Activated CD4-positive, alpha-beta T cell treated with anti-CD3 and anti-CD28 coated beads, Interleukin-2, amount 10 ng/mL, durations not matched to agents 7 days and 5 days (primary cell): ENCODE data around the gene TLR8. TPM values are rescaled to one million over a fixed set of nuclear protein-coding genes. Genes with fewer than 3 reads are reported as not detected.

ENCODE experiments used
- CTCF ChIA-PET: fragments of 350-600 bp; sonication (Branson Sonifier 250); formaldehyde crosslinking; loops from one replicate; lab custom pipeline; 2021; ENCODE audit warnings: antibody characterized with exemption; lab: Charles Lee
- POLR2A ChIA-PET: fragments of 350-600 bp; sonication (Branson Sonifier 250); formaldehyde crosslinking; loops from one replicate; lab custom pipeline; 2021; ENCODE audit warnings: antibody characterized with exemption; lab: Charles Lee
- DNase-seq: peaks from one replicate; pipeline ENCODE4 v3.0.0-alpha.2; 2020
- H3K27ac Mint-ChIP-seq: one replicate; pipeline ENCODE4 v1.8.0; 2021; ENCODE audit warnings: mild to moderate bottlenecking, moderate library complexity, mixed read lengths
- H3K27me3 Mint-ChIP-seq: one replicate; pipeline ENCODE4 v1.8.0; 2021; ENCODE audit warnings: mixed read lengths
- H3K36me3 Mint-ChIP-seq: one replicate; pipeline ENCODE4 v1.8.0; 2021; ENCODE audit warnings: low read depth, mixed read lengths
- H3K4me1 Mint-ChIP-seq: one replicate; pipeline ENCODE4 v1.8.0; 2021; ENCODE audit warnings: mixed read lengths
- H3K4me3 Mint-ChIP-seq: one replicate; pipeline ENCODE4 v1.8.0; 2021; ENCODE audit warnings: mild to moderate bottlenecking, moderate library complexity, mixed read lengths
- H3K9me3 Mint-ChIP-seq: one replicate; pipeline ENCODE4 v1.8.0; 2021; ENCODE audit warnings: mixed read lengths
- total RNA-seq, 2 experiments: library from RNA; stranded (reverse); gene quantifications; one replicate each; pipeline ENCODE4 v1.2.3, GENCODE V29; 2021

The TLR8 gene
- total RNA-seq, 2 experiments from 2014 or later = not detected

DNA sequence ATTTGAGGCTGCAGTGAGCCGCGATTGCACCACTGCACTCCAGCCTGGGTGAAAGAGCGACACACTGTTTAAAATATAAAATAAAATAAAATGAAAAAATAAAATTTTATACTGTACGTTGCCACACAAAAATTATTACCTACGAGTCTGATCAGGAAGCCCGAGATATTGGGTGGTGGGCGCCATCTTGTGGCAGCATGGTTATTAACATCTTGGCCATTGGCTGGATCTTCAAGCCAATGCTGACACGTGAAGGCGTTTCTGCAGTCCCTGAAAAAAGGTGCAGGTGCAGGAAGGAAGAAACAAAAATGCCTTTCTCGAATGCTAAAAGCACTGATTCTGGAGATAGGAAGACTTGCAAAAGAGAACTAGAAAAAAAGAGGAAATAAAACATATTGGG is 4.9 kb upstream of the TLR8 start:
- no peak overlapping the region for H3K27ac Mint-ChIP-seq
- no peaks in the 10 kb centered on the region for H3K9me3 Mint-ChIP-seq
- peaks cover 7% of the 10 kb centered on the region for H3K27me3 Mint-ChIP-seq
- CTCF ChIA-PET = interaction anchor here (0.9 to 2.2 kb wide), 2 partner anchors 26 to 86 kb away, joined by 3 to 10 read pairs; no protein-coding TSS in a partner anchor
- no peaks in the 10 kb centered on the region for H3K36me3 Mint-ChIP-seq
- DNase-seq = peak; percentile 75
- H3K4me1 Mint-ChIP-seq = peaks cover 7% of the 10 kb centered on the region
- POLR2A ChIA-PET = no interaction called here
- H3K4me3 Mint-ChIP-seq = no peak overlapping the region

DNA sequence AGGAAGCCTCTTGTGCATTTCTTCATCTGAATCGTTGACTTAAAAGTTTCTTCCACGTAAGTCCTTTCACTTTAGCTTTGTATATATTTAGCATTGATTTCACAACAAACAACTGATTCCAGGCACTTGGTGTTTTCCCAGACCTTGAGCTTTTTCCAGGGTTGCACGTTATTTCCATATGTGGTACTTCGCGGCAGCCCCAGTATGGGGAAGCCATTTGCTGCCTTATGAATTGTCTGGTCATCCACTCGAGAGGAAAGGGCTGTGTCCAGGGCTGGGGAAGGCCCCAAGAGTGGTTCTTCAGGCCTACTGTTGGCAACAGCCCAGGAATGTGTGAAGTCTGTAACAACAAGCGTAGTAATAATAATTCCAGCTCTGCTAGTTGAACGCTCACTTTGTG is 2.8 kb upstream of the TLR8 start:
- no peaks in the 10 kb centered on the region for H3K9me3 Mint-ChIP-seq
- peaks cover 7% of the 10 kb centered on the region for H3K27me3 Mint-ChIP-seq
- DNase-seq = no peak
- POLR2A ChIA-PET = interaction anchor here (0.6 kb wide), 1 partner anchor 597 kb away, joined by 5 read pairs; no protein-coding TSS in a partner anchor
- no peaks in the 10 kb centered on the region for H3K36me3 Mint-ChIP-seq
- no peak overlapping the region for H3K27ac Mint-ChIP-seq
- CTCF ChIA-PET = interaction anchor here (1.1 kb wide), 1 partner anchor 89 kb away, joined by 3 read pairs; no protein-coding TSS in a partner anchor
- H3K4me3 Mint-ChIP-seq = no peak overlapping the region
- peaks cover 7% of the 10 kb centered on the region for H3K4me1 Mint-ChIP-seq

DNA sequence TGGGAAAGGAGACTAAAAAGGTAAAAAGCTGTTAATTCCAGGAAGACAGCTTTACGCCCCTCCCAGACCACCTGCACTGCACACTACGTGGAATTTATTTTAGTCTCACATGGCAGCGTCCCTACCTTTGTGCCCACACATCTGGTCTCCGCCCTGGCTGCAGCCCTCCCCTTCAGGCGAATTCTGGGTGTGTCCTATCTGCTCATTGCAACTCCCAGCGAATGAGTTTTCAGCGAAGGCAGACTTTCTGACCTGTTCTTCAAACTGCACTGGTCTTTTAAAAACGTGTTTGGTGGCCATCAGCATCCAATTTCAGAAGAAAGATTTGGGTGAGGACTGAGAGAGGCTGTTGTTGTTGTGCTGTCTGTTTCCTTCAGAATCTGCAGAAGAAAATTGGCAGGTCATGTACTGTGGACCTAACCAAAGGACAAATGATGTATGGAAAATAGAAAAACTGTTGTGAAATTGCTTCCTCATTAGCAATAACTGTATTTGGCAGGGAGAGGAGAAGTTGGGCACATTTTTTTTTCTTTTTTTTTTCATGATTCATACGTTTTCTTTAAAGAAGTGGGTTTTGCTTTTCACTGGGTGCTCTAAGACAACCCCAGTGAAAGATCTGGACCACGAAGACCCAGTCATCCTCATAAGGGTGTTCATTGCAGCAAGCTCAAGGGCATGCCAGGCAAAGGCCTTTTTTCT is 4.2 kb downstream of the TLR8 start:
- POLR2A ChIA-PET = no interaction called here
- DNase-seq = no peak
- no peaks in the 10 kb centered on the region for H3K9me3 Mint-ChIP-seq
- peaks cover 2% of the 10 kb centered on the region for H3K27me3 Mint-ChIP-seq
- CTCF ChIA-PET = interaction anchor here (1.1 kb wide), 1 partner anchor 287 kb away, joined by 3 read pairs; no protein-coding TSS in a partner anchor
- peaks cover 19% of the 10 kb centered on the region for H3K4me1 Mint-ChIP-seq
- H3K36me3 Mint-ChIP-seq = no peaks in the 10 kb centered on the region
- H3K4me3 Mint-ChIP-seq = no peak overlapping the region
- no peak overlapping the region for H3K27ac Mint-ChIP-seq

DNA sequence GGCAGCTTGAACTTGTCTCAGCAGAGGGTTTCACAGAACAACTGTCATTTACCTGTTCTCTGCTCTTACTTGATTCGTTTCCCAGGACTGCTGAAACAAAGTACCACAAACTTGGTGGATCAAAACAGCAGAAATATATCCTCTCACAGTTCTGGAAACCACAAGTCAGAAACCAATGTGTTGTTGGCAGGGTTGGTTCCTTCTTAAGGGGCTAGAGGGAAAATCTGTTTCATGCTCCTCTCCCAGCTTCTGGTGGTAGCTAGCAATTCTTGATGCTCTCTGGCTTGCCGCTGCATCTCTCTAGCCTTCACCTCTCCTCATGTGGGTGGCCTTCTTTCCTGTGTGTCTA is 4.7 kb downstream of the TLR8 start:
- no peak overlapping the region for H3K27ac Mint-ChIP-seq
- ChIA-PET CTCF (interaction anchor here (1.1 kb wide), 1 partner anchor 287 kb away, joined by 3 read pairs; no protein-coding TSS in a partner anchor), POLR2A (no interaction called here)
- no peak for DNase-seq
- peaks cover 2% of the 10 kb centered on the region for H3K27me3 Mint-ChIP-seq
- no peak overlapping the region for H3K4me3 Mint-ChIP-seq
- no peaks in the 10 kb centered on the region for H3K9me3 Mint-ChIP-seq
- H3K36me3 Mint-ChIP-seq = no peaks in the 10 kb centered on the region
- peaks cover 19% of the 10 kb centered on the region for H3K4me1 Mint-ChIP-seq

DNA sequence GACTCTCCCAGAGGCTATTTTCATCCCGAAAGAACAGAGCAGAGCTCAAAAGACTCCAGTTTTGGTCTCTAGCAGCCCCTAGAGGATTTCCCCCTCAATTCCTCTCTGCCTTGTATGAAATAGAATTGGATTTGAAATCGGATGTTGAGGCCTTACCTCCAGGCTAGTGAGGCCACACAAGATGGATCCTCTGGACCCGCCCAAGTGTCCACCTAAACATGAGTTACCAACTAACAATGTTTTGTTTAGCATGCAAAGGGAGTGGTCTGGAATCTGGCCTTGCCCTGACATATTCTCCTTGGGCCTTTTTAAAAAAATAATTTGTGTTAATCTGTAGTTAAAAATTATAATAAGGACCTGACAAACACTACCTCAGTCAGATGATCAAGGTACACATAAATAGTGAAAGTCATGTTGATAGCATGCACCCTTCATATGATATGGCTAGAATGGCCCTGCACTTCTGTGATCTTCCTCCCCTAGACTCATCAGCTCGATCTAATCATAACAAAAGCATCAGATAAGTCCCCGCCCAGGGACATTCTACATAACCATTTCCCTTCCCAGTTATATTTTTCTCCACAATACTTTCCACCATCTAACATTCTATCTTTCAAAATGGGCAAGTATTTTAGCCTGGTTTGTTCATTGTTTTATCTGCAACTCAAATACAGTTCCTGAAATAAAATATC is 6.5 kb downstream of the TLR8 start:
- H3K27me3 Mint-ChIP-seq = peaks cover 2% of the 10 kb centered on the region

DNA sequence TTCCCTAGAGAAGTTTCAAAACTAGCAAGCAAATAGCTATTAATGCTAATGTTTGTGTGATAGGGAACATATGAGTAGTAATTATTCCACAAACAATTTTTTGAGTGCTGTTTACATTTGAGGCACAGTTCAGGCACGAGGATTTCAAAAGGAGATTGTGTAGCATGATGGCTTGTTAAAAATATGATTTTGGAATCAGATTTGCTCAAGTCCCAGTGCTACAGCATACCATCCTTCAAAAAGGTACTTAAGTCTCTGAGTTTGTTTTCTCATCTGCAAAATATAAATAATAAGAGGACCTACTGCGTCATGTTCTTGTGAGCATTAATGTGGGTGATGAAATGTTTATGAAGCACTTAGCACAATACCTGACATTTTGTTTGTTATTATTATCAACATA is 11.3 kb downstream of the TLR8 start:
- POLR2A ChIA-PET = no interaction called here

More for the DNA sequence above, 6.5 kb downstream of the TLR8 start:
- CTCF ChIA-PET = interaction anchor here (1.3 kb wide), 1 partner anchor 34 kb away, joined by 3 read pairs; no protein-coding TSS in a partner anchor
- H3K36me3 Mint-ChIP-seq = no peaks in the 10 kb centered on the region
- no peak overlapping the region for H3K4me3 Mint-ChIP-seq
- no peak for DNase-seq
- no peak overlapping the region for H3K27ac Mint-ChIP-seq
- H3K4me1 Mint-ChIP-seq = peaks cover 19% of the 10 kb centered on the region
- POLR2A ChIA-PET = no interaction called here
- H3K9me3 Mint-ChIP-seq = no peaks in the 10 kb centered on the region

DNA sequence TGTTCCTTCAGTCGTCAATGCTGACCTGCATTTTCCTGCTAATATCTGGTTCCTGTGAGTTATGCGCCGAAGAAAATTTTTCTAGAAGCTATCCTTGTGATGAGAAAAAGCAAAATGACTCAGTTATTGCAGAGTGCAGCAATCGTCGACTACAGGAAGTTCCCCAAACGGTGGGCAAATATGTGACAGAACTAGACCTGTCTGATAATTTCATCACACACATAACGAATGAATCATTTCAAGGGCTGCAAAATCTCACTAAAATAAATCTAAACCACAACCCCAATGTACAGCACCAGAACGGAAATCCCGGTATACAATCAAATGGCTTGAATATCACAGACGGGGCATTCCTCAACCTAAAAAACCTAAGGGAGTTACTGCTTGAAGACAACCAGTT is 12.6 kb downstream of the TLR8 start:
- Mint-ChIP-seq H3K27ac (no peak overlapping the region), H3K4me3 (no peak overlapping the region), H3K4me1 (no peaks in the 10 kb centered on the region), H3K27me3 (peaks cover 2% of the 10 kb centered on the region), H3K36me3 (no peaks in the 10 kb centered on the region), H3K9me3 (peaks cover 3% of the 10 kb centered on the region)
- CTCF ChIA-PET = no interaction called here
- no peak for DNase-seq
- POLR2A ChIA-PET = no interaction called here

More for the DNA sequence above, 11.3 kb downstream of the TLR8 start:
- Mint-ChIP-seq H3K36me3 (no peaks in the 10 kb centered on the region), H3K27ac (no peak overlapping the region), H3K4me1 (no peaks in the 10 kb centered on the region), H3K9me3 (peaks cover 3% of the 10 kb centered on the region), H3K4me3 (no peak overlapping the region), H3K27me3 (peaks cover 2% of the 10 kb centered on the region)
- DNase-seq = no peak
- CTCF ChIA-PET = interaction anchor here (0.6 to 1.1 kb wide), 3 partner anchors 29 to 528 kb away, joined by 3 read pairs; no protein-coding TSS in a partner anchor

DNA sequence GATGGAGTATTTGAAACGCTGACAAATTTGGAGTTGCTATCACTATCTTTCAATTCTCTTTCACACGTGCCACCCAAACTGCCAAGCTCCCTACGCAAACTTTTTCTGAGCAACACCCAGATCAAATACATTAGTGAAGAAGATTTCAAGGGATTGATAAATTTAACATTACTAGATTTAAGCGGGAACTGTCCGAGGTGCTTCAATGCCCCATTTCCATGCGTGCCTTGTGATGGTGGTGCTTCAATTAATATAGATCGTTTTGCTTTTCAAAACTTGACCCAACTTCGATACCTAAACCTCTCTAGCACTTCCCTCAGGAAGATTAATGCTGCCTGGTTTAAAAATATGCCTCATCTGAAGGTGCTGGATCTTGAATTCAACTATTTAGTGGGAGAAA is 13.2 kb downstream of the TLR8 start:
- H3K9me3 Mint-ChIP-seq = peaks cover 3% of the 10 kb centered on the region
- no peak for DNase-seq
- CTCF ChIA-PET = no interaction called here
- H3K4me1 Mint-ChIP-seq = no peaks in the 10 kb centered on the region
- H3K27ac Mint-ChIP-seq = no peak overlapping the region
- POLR2A ChIA-PET = no interaction called here
- no peaks in the 10 kb centered on the region for H3K36me3 Mint-ChIP-seq
- H3K4me3 Mint-ChIP-seq = no peak overlapping the region
- H3K27me3 Mint-ChIP-seq = no peaks in the 10 kb centered on the region

DNA sequence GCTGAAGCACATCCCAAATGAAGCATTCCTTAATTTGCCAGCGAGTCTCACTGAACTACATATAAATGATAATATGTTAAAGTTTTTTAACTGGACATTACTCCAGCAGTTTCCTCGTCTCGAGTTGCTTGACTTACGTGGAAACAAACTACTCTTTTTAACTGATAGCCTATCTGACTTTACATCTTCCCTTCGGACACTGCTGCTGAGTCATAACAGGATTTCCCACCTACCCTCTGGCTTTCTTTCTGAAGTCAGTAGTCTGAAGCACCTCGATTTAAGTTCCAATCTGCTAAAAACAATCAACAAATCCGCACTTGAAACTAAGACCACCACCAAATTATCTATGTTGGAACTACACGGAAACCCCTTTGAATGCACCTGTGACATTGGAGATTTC is 14.6 kb downstream of the TLR8 start:
- no peaks in the 10 kb centered on the region for H3K36me3 Mint-ChIP-seq
- H3K4me3 Mint-ChIP-seq = no peak overlapping the region
- H3K27ac Mint-ChIP-seq = no peak overlapping the region
- ChIA-PET CTCF (no interaction called here), POLR2A (no interaction called here)
- no peak for DNase-seq
- peaks cover 3% of the 10 kb centered on the region for H3K27me3 Mint-ChIP-seq
- H3K4me1 Mint-ChIP-seq = no peaks in the 10 kb centered on the region
- peaks cover 3% of the 10 kb centered on the region for H3K9me3 Mint-ChIP-seq

DNA sequence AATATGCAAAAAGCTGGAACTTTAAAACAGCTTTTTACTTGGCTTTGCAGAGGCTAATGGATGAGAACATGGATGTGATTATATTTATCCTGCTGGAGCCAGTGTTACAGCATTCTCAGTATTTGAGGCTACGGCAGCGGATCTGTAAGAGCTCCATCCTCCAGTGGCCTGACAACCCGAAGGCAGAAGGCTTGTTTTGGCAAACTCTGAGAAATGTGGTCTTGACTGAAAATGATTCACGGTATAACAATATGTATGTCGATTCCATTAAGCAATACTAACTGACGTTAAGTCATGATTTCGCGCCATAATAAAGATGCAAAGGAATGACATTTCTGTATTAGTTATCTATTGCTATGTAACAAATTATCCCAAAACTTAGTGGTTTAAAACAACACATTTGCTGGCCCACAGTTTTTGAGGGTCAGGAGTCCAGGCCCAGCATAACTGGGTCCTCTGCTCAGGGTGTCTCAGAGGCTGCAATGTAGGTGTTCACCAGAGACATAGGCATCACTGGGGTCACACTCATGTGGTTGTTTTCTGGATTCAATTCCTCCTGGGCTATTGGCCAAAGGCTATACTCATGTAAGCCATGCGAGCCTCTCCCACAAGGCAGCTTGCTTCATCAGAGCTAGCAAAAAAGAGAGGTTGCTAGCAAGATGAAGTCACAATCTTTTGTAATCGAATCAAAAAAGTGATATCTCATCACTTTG is 15.6 kb downstream of the TLR8 start:
- DNase-seq = no peak
- Mint-ChIP-seq H3K36me3 (no peaks in the 10 kb centered on the region), H3K9me3 (peaks cover 3% of the 10 kb centered on the region), H3K4me3 (no peak overlapping the region), H3K4me1 (no peaks in the 10 kb centered on the region), H3K27me3 (peaks cover 3% of the 10 kb centered on the region), H3K27ac (no peak overlapping the region)
- CTCF ChIA-PET = interaction anchor here (0.7 to 0.9 kb wide), 2 partner anchors 9 to 183 kb away, joined by 3 read pairs; no protein-coding TSS in a partner anchor
- POLR2A ChIA-PET = no interaction called here

DNA sequence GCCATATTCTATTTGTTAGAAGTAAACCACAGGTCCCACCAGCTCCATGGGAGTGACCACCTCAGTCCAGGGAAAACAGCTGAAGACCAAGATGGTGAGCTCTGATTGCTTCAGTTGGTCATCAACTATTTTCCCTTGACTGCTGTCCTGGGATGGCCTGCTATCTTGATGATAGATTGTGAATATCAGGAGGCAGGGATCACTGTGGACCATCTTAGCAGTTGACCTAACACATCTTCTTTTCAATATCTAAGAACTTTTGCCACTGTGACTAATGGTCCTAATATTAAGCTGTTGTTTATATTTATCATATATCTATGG is 16.1 kb downstream of the TLR8 start:
- DNase-seq = no peak
- POLR2A ChIA-PET = no interaction called here
- CTCF ChIA-PET = no interaction called here
- no peak overlapping the region for H3K4me3 Mint-ChIP-seq
- H3K36me3 Mint-ChIP-seq = no peaks in the 10 kb centered on the region
- H3K27me3 Mint-ChIP-seq = peaks cover 3% of the 10 kb centered on the region
- H3K27ac Mint-ChIP-seq = no peak overlapping the region
- no peaks in the 10 kb centered on the region for H3K4me1 Mint-ChIP-seq
- peaks cover 3% of the 10 kb centered on the region for H3K9me3 Mint-ChIP-seq

DNA sequence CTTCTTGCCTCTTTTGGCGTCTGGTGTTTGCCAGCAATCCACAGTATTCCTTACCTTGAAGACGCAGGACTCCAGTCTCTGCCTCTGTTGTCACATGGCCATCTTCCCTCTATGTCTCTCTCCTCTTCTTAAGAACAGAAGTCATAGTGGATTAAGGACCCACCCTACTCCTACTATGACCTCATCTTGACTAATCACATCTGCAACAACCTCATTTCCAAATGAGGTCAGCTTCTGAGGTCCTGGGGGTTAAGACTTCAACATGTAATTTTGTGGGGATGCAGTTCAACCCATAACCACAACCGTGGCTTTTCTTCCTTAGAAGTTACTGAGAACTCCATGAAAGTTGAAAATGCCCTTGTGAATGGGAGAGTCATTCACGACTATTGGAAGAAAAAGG is 23.3 kb downstream of the TLR8 start:
- no peaks in the 10 kb centered on the region for H3K36me3 Mint-ChIP-seq
- H3K9me3 Mint-ChIP-seq = peaks cover 6% of the 10 kb centered on the region
- H3K27ac Mint-ChIP-seq = no peak overlapping the region
- no peak overlapping the region for H3K4me3 Mint-ChIP-seq
- H3K27me3 Mint-ChIP-seq = peaks cover 3% of the 10 kb centered on the region
- ChIA-PET CTCF (interaction anchor here (2.1 kb wide), 1 partner anchor 17 kb away, joined by 10 read pairs; no protein-coding TSS in a partner anchor), POLR2A (interaction anchor here (0.7 kb wide), 1 partner anchor 514 kb away, joined by 3 read pairs; no protein-coding TSS in a partner anchor)
- DNase-seq = no peak
- no peaks in the 10 kb centered on the region for H3K4me1 Mint-ChIP-seq
